Measurements from ENCODE around the gene UBA7. TPM values are rescaled to one million over a fixed set of nuclear protein-coding genes. Genes with fewer than 3 reads are reported as not detected.
A peak's percentile ranks its signal among the peaks of the same experiment; 100 is the strongest.
"Not testable (repeated sequence)": the region's sequence is repeated elsewhere in the genome, so short reads cannot be mapped to it uniquely, and the experiment has no call there.

Gene UBA7
- total and polyA plus RNA-seq, 2 experiments from 2014 or later: 14.7 to 21.6 TPM

DNA sequence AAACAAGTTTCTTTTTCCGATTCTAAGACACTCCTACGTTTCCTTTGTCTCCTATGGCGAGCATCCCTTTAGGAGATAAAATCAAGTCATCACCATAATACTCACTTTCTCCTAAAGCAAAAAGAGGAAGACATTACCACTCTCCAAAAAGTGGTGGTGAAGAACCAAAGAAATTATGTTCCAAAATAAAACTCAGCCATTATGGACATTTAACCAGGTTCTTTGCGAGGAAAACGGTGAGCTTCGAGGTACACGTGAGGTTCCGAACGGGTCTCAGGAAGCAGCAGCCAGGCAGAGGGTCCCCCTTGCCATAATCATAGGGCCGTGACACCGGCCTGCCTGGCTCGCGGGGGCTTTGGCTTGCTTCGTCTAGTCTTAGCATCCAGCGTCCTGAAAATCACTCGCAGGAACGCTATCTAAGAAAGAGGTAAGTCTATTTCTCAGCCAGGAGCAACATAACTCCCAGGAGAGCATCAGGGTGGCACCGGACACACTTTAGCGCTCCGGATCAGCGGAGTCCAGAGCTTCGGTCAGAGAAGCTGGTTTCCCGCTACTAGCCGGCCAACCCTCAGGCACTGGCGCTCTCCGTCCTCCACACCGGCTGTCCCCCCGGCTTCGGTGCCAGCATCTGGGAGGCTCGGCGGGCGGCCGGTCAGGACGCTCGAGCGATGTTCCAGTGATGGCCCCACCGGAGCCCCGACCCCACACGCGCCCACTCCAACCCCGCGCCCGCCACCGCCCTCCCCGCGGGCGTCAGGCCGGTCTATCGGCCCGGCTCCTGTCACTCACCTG is 28.0 kb downstream of the UBA7 start:
- H3K36me3 ChIP-seq (replicated peaks; ENCODE audit: insufficient read depth, low read depth): no peaks in the 10 kb centered on the region
- peak overlapping the region; percentile 81 for H3K4me2 ChIP-seq
- H3K4me1 ChIP-seq (ENCODE audit: insufficient read depth): peaks cover 16% of the 10 kb centered on the region
- 6% methylated on average over 35 of the region's 50 CpGs for WGBS (ENCODE audit: low lambda C conversion rate, missing lambda C conversion rate)
- peak overlapping the region; percentile 91 for H3K27ac ChIP-seq
- peaks cover 1% of the 10 kb centered on the region for H4K20me1 ChIP-seq (ENCODE audit: insufficient read depth, poor library complexity, severe bottlenecking)
- peaks cover 53% of the 10 kb centered on the region for H3K79me2 ChIP-seq
- H3K27me3 ChIP-seq: no peaks in the 10 kb centered on the region
- peak overlapping the region; percentile 38 for H2AFZ ChIP-seq
- H3K4me3 ChIP-seq: peak overlapping the region; percentile 76
- DNase-seq (ENCODE audit: low spot score): peak; percentile 52
- no peaks in the 10 kb centered on the region for H3K9me2 ChIP-seq (replicated peaks; ENCODE audit: insufficient read depth)
- no peaks in the 10 kb centered on the region for H3K9me3 ChIP-seq (ENCODE audit: low read depth)
- TF ChIP-seq, protein P1, sequence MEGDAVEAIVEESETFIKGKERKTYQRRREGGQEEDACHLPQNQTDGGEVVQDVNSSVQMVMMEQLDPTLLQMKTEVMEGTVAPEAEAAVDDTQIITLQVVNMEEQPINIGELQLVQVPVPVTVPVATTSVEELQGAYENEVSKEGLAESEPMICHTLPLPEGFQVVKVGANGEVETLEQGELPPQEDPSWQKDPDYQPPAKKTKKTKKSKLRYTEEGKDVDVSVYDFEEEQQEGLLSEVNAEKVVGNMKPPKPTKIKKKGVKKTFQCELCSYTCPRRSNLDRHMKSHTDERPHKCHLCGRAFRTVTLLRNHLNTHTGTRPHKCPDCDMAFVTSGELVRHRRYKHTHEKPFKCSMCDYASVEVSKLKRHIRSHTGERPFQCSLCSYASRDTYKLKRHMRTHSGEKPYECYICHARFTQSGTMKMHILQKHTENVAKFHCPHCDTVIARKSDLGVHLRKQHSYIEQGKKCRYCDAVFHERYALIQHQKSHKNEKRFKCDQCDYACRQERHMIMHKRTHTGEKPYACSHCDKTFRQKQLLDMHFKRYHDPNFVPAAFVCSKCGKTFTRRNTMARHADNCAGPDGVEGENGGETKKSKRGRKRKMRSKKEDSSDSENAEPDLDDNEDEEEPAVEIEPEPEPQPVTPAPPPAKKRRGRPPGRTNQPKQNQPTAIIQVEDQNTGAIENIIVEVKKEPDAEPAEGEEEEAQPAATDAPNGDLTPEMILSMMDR (IDR thresholded peaks at IDR 0.05; ENCODE audit: poor library complexity): no peak
- TF ChIP-seq EZH2 (IDR thresholded peaks at IDR 0.05; ENCODE audit: borderline replicate concordance) (no peak), EZH2phosphoT487 (IDR thresholded peaks at IDR 0.05; ENCODE audit: low read depth, severe bottlenecking, unreplicated experiment) (no peak)

DNA sequence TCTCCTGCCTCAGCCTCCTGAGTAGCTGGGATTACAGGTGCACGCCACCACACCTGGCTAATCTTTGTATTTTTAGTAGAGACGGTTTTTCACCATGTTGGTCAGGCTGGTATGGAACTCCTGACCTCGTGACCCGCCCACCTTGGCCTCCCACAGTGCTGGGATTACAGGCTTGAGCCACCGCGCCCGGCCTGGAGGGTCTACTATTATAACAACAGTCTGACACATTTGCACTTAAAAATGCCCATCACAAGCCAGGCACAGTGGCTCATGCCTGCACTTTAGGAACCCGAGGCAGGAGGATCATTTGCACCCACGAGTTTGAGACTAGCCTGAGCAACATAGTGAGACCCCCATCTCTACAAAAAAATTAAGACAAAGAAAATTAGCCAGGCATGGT is 31.5 kb downstream of the UBA7 start:
- Histone ChIP-seq H3K79me2 (peaks cover 88% of the 10 kb centered on the region), H4K20me1 (ENCODE audit: insufficient read depth, poor library complexity, severe bottlenecking) (peaks cover 22% of the 10 kb centered on the region), H3K4me1 (ENCODE audit: insufficient read depth) (peaks cover 21% of the 10 kb centered on the region)
- H3K27me3 ChIP-seq; H3K4me2 ChIP-seq; H3K4me3 ChIP-seq; H3K27ac ChIP-seq; H2AFZ ChIP-seq; H3K36me3 ChIP-seq (replicated peaks; ENCODE audit: insufficient read depth, low read depth); DNase-seq (ENCODE audit: low spot score); H3K9me3 ChIP-seq (ENCODE audit: low read depth); H3K9me2 ChIP-seq (replicated peaks; ENCODE audit: insufficient read depth): not testable (repeated sequence)
- WGBS (ENCODE audit: low lambda C conversion rate, missing lambda C conversion rate): 93% methylated on average over 9 of the region's 9 CpGs

DNA sequence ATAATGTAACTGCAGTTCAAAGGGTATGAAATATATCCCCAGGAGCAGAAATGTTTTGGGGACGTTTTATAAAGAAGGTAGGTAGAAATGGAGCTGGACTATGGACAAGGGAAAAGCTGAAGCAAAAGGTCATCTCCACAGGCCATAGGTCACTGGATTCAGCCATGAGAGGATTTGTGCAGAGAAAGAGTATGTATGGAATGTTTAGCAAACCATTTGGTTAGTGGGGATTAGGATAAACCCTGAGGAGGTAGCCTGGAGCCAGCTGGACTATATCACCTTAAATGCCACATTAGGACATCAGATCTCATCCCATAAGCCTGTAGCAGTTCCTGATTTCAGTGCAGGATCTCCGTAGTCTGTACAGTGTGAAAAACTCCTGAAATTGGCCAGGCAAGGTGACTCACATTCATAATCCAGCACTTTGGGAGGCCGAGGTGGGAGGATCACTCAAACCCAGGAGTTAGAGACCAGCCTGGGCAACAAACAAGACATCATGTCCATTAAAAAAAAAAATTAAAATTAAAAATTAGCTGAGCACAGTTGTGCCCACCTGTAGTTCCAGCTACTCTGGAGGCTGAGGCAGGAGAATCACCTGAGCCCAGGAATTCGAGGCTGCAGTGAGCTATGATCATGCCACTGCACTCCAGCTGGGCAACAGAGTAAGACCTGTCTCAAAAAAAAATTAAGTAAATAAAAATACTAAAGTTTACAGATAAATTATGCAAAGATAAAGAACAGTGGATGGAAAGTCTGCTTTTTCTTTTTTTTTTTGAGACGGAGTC is 32.1 kb downstream of the UBA7 start:
- WGBS (ENCODE audit: low lambda C conversion rate, missing lambda C conversion rate): 71% methylated on average over 5 of the region's 5 CpGs
- peak overlapping the region; percentile 39 for H3K4me2 ChIP-seq

DNA sequence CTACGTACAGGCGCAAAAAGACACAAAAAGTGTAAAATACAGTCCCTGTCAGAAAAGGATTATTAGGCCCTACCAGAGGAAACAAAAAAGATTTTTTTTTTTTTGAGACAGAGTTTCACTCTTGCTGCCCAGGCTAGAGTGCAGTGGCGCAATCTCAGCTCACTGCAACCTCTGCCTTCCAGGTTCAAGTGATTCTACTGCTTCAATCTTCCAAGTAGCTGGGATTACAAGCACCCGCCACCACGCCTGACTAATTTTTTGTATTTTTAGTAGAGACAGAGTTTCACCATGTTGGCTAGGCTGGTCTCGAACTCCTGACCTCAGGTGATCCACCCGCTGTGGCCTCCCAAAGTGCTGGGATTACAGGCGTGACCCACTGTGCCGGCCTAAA is 32.8 kb downstream of the UBA7 start:
- peaks cover 18% of the 10 kb centered on the region for H3K4me1 ChIP-seq (ENCODE audit: insufficient read depth)
- not testable (repeated sequence) for H3K27me3 ChIP-seq; H3K36me3 ChIP-seq (replicated peaks; ENCODE audit: insufficient read depth, low read depth); H3K9me3 ChIP-seq (ENCODE audit: low read depth); H2AFZ ChIP-seq; H3K9me2 ChIP-seq (replicated peaks; ENCODE audit: insufficient read depth); DNase-seq (ENCODE audit: low spot score); H3K4me3 ChIP-seq
- peaks cover 22% of the 10 kb centered on the region for H4K20me1 ChIP-seq (ENCODE audit: insufficient read depth, poor library complexity, severe bottlenecking)
- H3K27ac ChIP-seq: peak overlapping the region; percentile 22
- H3K4me2 ChIP-seq: peak overlapping the region; percentile 39
- 80% methylated on average over 9 of the region's 9 CpGs for WGBS (ENCODE audit: low lambda C conversion rate, missing lambda C conversion rate)
- peaks cover 99% of the 10 kb centered on the region for H3K79me2 ChIP-seq

More for the DNA sequence above, 32.1 kb downstream of the UBA7 start:
- Histone ChIP-seq H3K79me2 (peaks cover 95% of the 10 kb centered on the region), H3K27ac (peak overlapping the region; percentile 22), H3K27me3 (no peaks in the 10 kb centered on the region), H3K9me2 (replicated peaks; ENCODE audit: insufficient read depth) (no peaks in the 10 kb centered on the region), H2AFZ (no peak overlapping the region), H3K4me1 (ENCODE audit: insufficient read depth) (peaks cover 18% of the 10 kb centered on the region), H3K9me3 (ENCODE audit: low read depth) (no peaks in the 10 kb centered on the region), H4K20me1 (ENCODE audit: insufficient read depth, poor library complexity, severe bottlenecking) (peaks cover 22% of the 10 kb centered on the region), H3K4me3 (no peak overlapping the region), H3K36me3 (replicated peaks; ENCODE audit: insufficient read depth, low read depth) (no peaks in the 10 kb centered on the region)
- TF ChIP-seq EZH2 (IDR thresholded peaks at IDR 0.05; ENCODE audit: borderline replicate concordance) (no peak), EZH2phosphoT487 (IDR thresholded peaks at IDR 0.05; ENCODE audit: low read depth, severe bottlenecking, unreplicated experiment) (no peak)
- TF ChIP-seq, protein P1 (IDR thresholded peaks at IDR 0.05; ENCODE audit: poor library complexity): no peak
- DNase-seq (ENCODE audit: low spot score): no peak

Data from hepatocyte (in vitro differentiated cells).